GM12878 (cell line): ENCODE data around the gene LCOR. TPM values are rescaled to one million over a fixed set of nuclear protein-coding genes. Genes with fewer than 3 reads are reported as not detected.

ENCODE experiments used
- ATAC-seq: fragments of 200-7000 bp; cut with Tn5 transposase; 3 replicates; pipeline ENCODE4 v1.9.1; 2020; ENCODE audit warnings: mild to moderate bottlenecking, moderate library complexity
- BruUV-seq: library from RNA; stranded (reverse); fragments of 400-500 nt; replicated peaks from 2 replicates; lab custom pipeline; 2021; lab: Mats Ljungman, UMichigan
- CTCF ChIA-PET: fragments of 300-600 bp; sonication (Branson Sonifier 250); formaldehyde crosslinking; extraction: SDS; loops from one replicate; lab custom pipeline; 2021; ENCODE audit warnings: inconsistent platforms; lab: Yijun Ruan, JAX
- POLR2A ChIA-PET: fragments of 350-600 bp; formaldehyde crosslinking; extraction: SDS; loops from one replicate; lab custom pipeline; 2021; ENCODE audit warnings: inconsistent platforms; lab: Charles Lee
- RAD21 ChIA-PET: fragments of 300-600 bp; sonication (Branson Sonifier 250); formaldehyde crosslinking; loops from one replicate; lab custom pipeline; 2023; ENCODE audit warnings: antibody characterized with exemption; ENCODE audit not compliant: unreplicated experiment; lab: Charles Lee
- SMC1A ChIA-PET: fragments of 300-600 bp; sonication (Branson Sonifier 250); formaldehyde crosslinking; loops from one replicate; lab custom pipeline; 2023; ENCODE audit not compliant: unreplicated experiment, uncharacterized antibody; lab: Charles Lee
- DNase-seq: peaks from one replicate; pipeline ENCODE4 v3.0.0-alpha.2; 2011; ENCODE audit warnings: low read depth, low spot score
- FAIRE-seq: peaks from 3 replicates; lab custom pipeline; 2011; peaks lifted over from hg19 to GRCh38; lab: Jason Lieb, UNC
- H2AFZ ChIP-seq: 2 replicates; pipeline ENCODE4 v1.6.0; 2011; ENCODE audit warnings: low read depth, low read length, control low read depth; ENCODE audit not compliant: control insufficient read depth
- H3K27ac ChIP-seq: 2 replicates; pipeline ENCODE4 v1.5.1; 2011; ENCODE audit warnings: control low read depth; ENCODE audit not compliant: control insufficient read depth, insufficient read depth
- H3K27me3 ChIP-seq, 2 experiments: replicated peaks in 1 of 2; 2 replicates each; pipeline versions ENCODE4 v1.6.0 to v1.6.1; 2011; ENCODE audit warnings: low read length in 1 of 2; ENCODE audit not compliant: control insufficient read depth in 2 of 2, insufficient read depth in 2 of 2
- H3K36me3 ChIP-seq, 2 experiments: 2 replicates each; pipeline ENCODE4 v1.5.1; 2011; ENCODE audit warnings: low read length in 1 of 2; ENCODE audit not compliant: control insufficient read depth in 2 of 2, insufficient read depth in 2 of 2
- H3K4me1 ChIP-seq: 2 replicates; pipeline ENCODE4 v1.6.1; 2011; ENCODE audit warnings: mild to moderate bottlenecking, low read length, moderate library complexity, mixed read lengths; ENCODE audit not compliant: control insufficient read depth, insufficient read depth
- H3K4me2 ChIP-seq: 2 replicates; pipeline ENCODE4 v1.6.0; 2011; ENCODE audit warnings: control low read depth; ENCODE audit not compliant: control insufficient read depth, insufficient read depth
- H3K4me3 ChIP-seq: fragments of 200-600 bp; sonication (generic); 2 replicates; pipeline ENCODE4 v1.5.1; 2016
- H3K79me2 ChIP-seq: 2 replicates; pipeline ENCODE4 v1.6.0; 2011; ENCODE audit warnings: low read length; ENCODE audit not compliant: control insufficient read depth, insufficient read depth
- H3K9ac ChIP-seq: 2 replicates; pipeline ENCODE4 v1.8.0; 2011; ENCODE audit warnings: low read length, control low read depth, mixed read lengths; ENCODE audit not compliant: control insufficient read depth, insufficient read depth
- H3K9me3 ChIP-seq: replicated peaks from 3 replicates; pipeline ENCODE4 v1.5.1; 2011; ENCODE audit warnings: mild to moderate bottlenecking, low read length; ENCODE audit not compliant: control insufficient read depth, insufficient read depth
- H4K20me1 ChIP-seq: 2 replicates; pipeline ENCODE4 v1.6.0; 2011; ENCODE audit not compliant: control insufficient read depth, insufficient read depth
- IKZF2 ChIP-seq, 2 experiments: fragments of 450-650 bp; IDR thresholded peaks; 2 replicates each; pipeline ENCODE4 v1.6.1; 2017; ENCODE audit warnings: mild to moderate bottlenecking in 2 of 2, moderate library complexity in 2 of 2
- NFIC ChIP-seq: IDR thresholded peaks from 2 replicates; pipeline ENCODE4 v1.6.1; 2012; ENCODE audit warnings: low read depth, mild to moderate bottlenecking, inconsistent platforms, low read length, moderate library complexity
- SREBF1 ChIP-seq: IDR thresholded peaks from 2 replicates; pipeline ENCODE4 v1.6.1; 2012; ENCODE audit warnings: mild to moderate bottlenecking, low read length
- WGBS: methylation state at CpG from one replicate; pipeline ENCODE4 v1.1.6; 2016; ENCODE audit warnings: low lambda C conversion rate; ENCODE audit not compliant: insufficient replicate concordance, insufficient coverage; ENCODE audit errors: missing lambda C conversion rate; 5-methylcytosine and 5-hydroxymethylcytosine counted together
- in situ Hi-C: fragments of 300-500 bp; cut with MboI; formaldehyde crosslinking; loops from 9 replicates; pipeline ENCODE4 v1.14.3; 2018; ENCODE audit warnings: mixed read lengths
- intact Hi-C: fragments of 100-400 bp; cut with micrococcal nuclease; formaldehyde crosslinking; loops from one replicate; pipeline ENCODE4 v1.14.2; 2022; ENCODE audit not compliant: unreplicated experiment
- polyA plus RNA-seq, 11 experiments: library from polyadenylated mRNA; depleted of rRNA in 4 of 11; unstranded in 6 of 11; stranded (reverse) in 5 of 11; fragments of >200 nt; fragmentation: Nextera tagmentation in 4 of 11; fragmentation: Illumina TruSeq in 1 of 11; extraction: Ambion mirVana in 4 of 11; extraction: Trizol in 1 of 11; gene quantifications; 1 replicate in 1 of 11; 2 replicates in 10 of 11; pipeline versions ENCODE4 v1.2.1 to v1.2.3, GENCODE V29; 2011 to 2016; ENCODE audit warnings: inconsistent platforms in 2 of 11, missing spikeins in 2 of 11, low read depth in 1 of 11
- total RNA-seq, 4 experiments: library from RNA; depleted of rRNA in 3 of 4; stranded (reverse); fragments of >200 nt in 3 of 4; fragmentation: Illumina TruSeq in 1 of 4; extraction: Trizol in 1 of 4; gene quantifications; 2 replicates each; pipeline versions ENCODE4 v1.2.1 to v1.2.3, GENCODE V29; 2013 to 2021

The LCOR gene
- total and polyA plus RNA-seq, 10 of the 15 experiments (the other 5 are each of a cell fraction or from before 2014, with no cell fraction given), result 1.6 to 22.0 (median 13.2) TPM

DNA sequence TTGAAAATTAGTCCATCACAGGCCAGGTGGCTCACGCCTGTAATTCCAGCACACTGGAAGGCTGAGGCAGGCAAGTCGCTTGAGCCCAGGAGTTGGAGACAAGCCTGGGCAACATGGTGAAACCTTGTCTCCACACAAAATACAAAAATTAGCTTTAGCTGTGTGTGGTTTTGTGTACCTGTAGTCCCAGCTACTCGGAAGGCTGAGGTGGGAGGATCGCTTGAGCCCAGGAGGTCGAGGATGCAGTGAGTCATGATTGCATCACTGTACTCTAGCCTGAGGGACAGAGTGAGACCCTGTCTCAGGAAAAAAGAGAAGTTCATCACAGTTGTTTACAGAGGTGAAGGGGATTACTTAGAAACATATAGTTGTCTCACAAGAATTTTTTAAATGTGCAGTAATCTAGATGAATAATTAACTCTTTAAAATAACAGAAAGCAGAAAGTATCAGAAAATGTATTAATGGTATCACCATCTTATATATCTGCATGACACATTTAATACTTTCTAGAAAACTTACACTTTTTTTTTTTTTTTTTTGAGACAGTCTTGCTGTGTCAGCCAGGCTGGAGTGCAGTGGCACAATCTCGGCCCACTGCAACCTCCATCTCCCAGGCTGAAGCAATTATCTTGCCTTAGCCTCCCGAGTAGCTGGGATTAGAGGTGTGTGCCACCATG, 8.9 kb downstream of the LCOR start:
- H3K9me3 ChIP-seq, result no peaks in the 10 kb centered on the region; the same call in 2 of the 3 replicates
- BruUV-seq, result no TSS peak
- CTCF ChIA-PET, result interaction anchor here (0.6 kb wide), 1 partner anchor 264 kb away, joined by 5 read pairs; no protein-coding TSS in a partner anchor
- H3K9ac ChIP-seq, result no peak overlapping the region
- FAIRE-seq (no peak), DNase-seq (no peak), ATAC-seq (peak; percentile 58)
- no peak overlapping the region for H3K27ac ChIP-seq
- peaks cover 5% of the 10 kb centered on the region for H3K4me1 ChIP-seq
- no peak overlapping the region for H2AFZ ChIP-seq
- peaks cover 94% of the 10 kb centered on the region for H3K79me2 ChIP-seq
- H3K36me3 ChIP-seq, result peaks cover 0 to 2% of the 10 kb centered on the region in 2 experiments; a peak in 1 of 4 replicates
- TF ChIP-seq NFIC (no peak), IKZF2 (IDR thresholded peaks at IDR 0.05) (0 out of 4 replicates have a peak, but pooled peaks of 1 of the 2 experiments have one; percentile 22), SREBF1 (no peak)
- peak overlapping the region; percentile 53; the same call in 1 of the 2 replicates for H3K4me2 ChIP-seq
- intact Hi-C loops, result no loop called here
- H3K27me3 ChIP-seq, result no peaks in the 10 kb centered on the region
- WGBS, result 77% methylated on average over 7 of the region's 7 CpGs
- POLR2A ChIA-PET, result interaction anchor here (0.5 to 0.7 kb wide), 2 partner anchors 19 to 80 kb away, joined by 3 to 5 read pairs; no protein-coding TSS in a partner anchor
- peaks cover 5% of the 10 kb centered on the region; the same call in 1 of the 2 replicates for H4K20me1 ChIP-seq
- in situ Hi-C loops, result no loop called here
- SMC1A ChIA-PET, result interaction anchor here (3.3 kb wide), 1 partner anchor 12 kb away, joined by 9 read pairs; no protein-coding TSS in a partner anchor
- RAD21 ChIA-PET, result no interaction called here
- no peak overlapping the region for H3K4me3 ChIP-seq
